Cardiac muscle cell (in vitro differentiated cells and primary cell): ENCODE data around the gene FNTB. TPM values are rescaled to one million over a fixed set of nuclear protein-coding genes. Genes with fewer than 3 reads are reported as not detected.

Experiments
- DNase-seq, 2 donors: peaks; one replicate each; pipeline versions ENCODE4 v3.0.0 to v3.0.0-alpha.2; 2010 to 2017; ENCODE audit warnings: low read depth in 1 of 2, low spot score in 1 of 2
- H3K27ac ChIP-seq: fragments of 200-600 bp; sonication (generic); 2 replicates; pipeline ENCODE4 v1.5.1; 2016
- H3K27me3 ChIP-seq: fragments of 200-600 bp; sonication (generic); 2 replicates; pipeline ENCODE4 v1.6.0; 2016; ENCODE audit warnings: control low read depth
- H3K36me3 ChIP-seq: fragments of 200-600 bp; sonication (generic); 2 replicates; pipeline ENCODE4 v1.5.1; 2016; ENCODE audit warnings: control low read depth
- H3K4me1 ChIP-seq: fragments of 200-600 bp; sonication (generic); 2 replicates; pipeline ENCODE4 v1.8.1; 2017; ENCODE audit warnings: low read depth, mild to moderate bottlenecking, mixed run types
- H3K4me3 ChIP-seq: fragments of 200-600 bp; sonication (generic); 2 replicates; pipeline ENCODE4 v1.5.1; 2016; ENCODE audit warnings: mild to moderate bottlenecking
- H3K9me3 ChIP-seq: fragments of 200-600 bp; sonication (generic); 2 replicates; pipeline ENCODE4 v1.5.1; 2017; ENCODE audit warnings: low read depth, mild to moderate bottlenecking, control low read depth
- CTCF ChIP-seq: IDR thresholded peaks from 2 replicates; pipeline ENCODE4 v1.5.1; 2012; ENCODE audit warnings: low read depth, mild to moderate bottlenecking, low read length
- polyA plus RNA-seq: library from polyadenylated mRNA; unstranded; fragments of >200 nt; fragmentation: Nextera tagmentation; extraction: Ambion mirVana; gene quantifications from 2 replicates; pipeline ENCODE4 v1.2.1, GENCODE V29; 2016
- total RNA-seq: library from RNA; depleted of rRNA; stranded (reverse); fragments of >200 nt; gene quantifications from 2 replicates; pipeline ENCODE4 v1.2.3, GENCODE V29; 2016

FNTB gene
- total and polyA plus RNA-seq, 2 experiments from 2014 or later = 34.9 to 42.0 TPM

- Histone ChIP-seq H3K4me1 (peaks cover 12% of the 10 kb centered on the region), H3K9me3 (no peaks in the 10 kb centered on the region), H3K36me3 (peaks cover 9% of the 10 kb centered on the region), H3K27ac (peak overlapping the region; percentile 31), H3K27me3 (no peaks in the 10 kb centered on the region), H3K4me3 (no peak overlapping the region)
- peak; percentile 82 to 89 for DNase-seq
- TF ChIP-seq CTCF = peak; percentile 80
These were observed 33.4 kb downstream of the FNTB start for GRCh38 chr14:65019944-65020566.

GRCh38 chr14:65024957-65025356 is 38.3 kb downstream of the FNTB start:
- no peak for DNase-seq
- Histone ChIP-seq H3K4me3 (no peak overlapping the region), H3K4me1 (peaks cover 4% of the 10 kb centered on the region), H3K27ac (no peak overlapping the region), H3K9me3 (no peaks in the 10 kb centered on the region), H3K27me3 (no peaks in the 10 kb centered on the region), H3K36me3 (peaks cover 9% of the 10 kb centered on the region)
- TF ChIP-seq CTCF = no peak

GRCh38 chr14:65025818-65026217 is 39.1 kb downstream of the FNTB start:
- Histone ChIP-seq H3K27me3 (no peaks in the 10 kb centered on the region), H3K27ac (no peak overlapping the region), H3K36me3 (peaks cover 9% of the 10 kb centered on the region), H3K4me1 (no peaks in the 10 kb centered on the region), H3K9me3 (no peaks in the 10 kb centered on the region), H3K4me3 (no peak overlapping the region)
- TF ChIP-seq CTCF = no peak
- DNase-seq = no peak

- H3K27ac ChIP-seq = no peak overlapping the region
- no peaks in the 10 kb centered on the region for H3K27me3 ChIP-seq
- H3K36me3 ChIP-seq = peaks cover 9% of the 10 kb centered on the region
- H3K4me3 ChIP-seq = no peak overlapping the region
- no peaks in the 10 kb centered on the region for H3K9me3 ChIP-seq
- no peak for TF ChIP-seq CTCF
- no peaks in the 10 kb centered on the region for H3K4me1 ChIP-seq
- DNase-seq = no peak
These were observed 39.8 kb downstream of the FNTB start for GRCh38 chr14:65026526-65026925.

- Histone ChIP-seq H3K36me3 (peaks cover 9% of the 10 kb centered on the region), H3K4me1 (no peaks in the 10 kb centered on the region), H3K9me3 (no peaks in the 10 kb centered on the region), H3K27ac (no peak overlapping the region), H3K27me3 (no peaks in the 10 kb centered on the region), H3K4me3 (no peak overlapping the region)
- no peak for DNase-seq
- TF ChIP-seq CTCF = no peak
These were observed 40.6 kb downstream of the FNTB start for GRCh38 chr14:65027127-65027799.
